Mucosa of descending colon (tissue), 3 donors: ENCODE measurements around the gene TOPBP1. TPM values are rescaled to one million over a fixed set of nuclear protein-coding genes. Genes with fewer than 3 reads are reported as not detected.

Source experiments
- ATAC-seq: fragments of 200-7000 bp; cut with Tn5 transposase; one replicate; pipeline ENCODE4 v1.9.1; 2020; ENCODE audit warnings: mild to moderate bottlenecking, moderate library complexity
- DNase-seq, 3 donors: peaks; one replicate each; pipeline ENCODE4 v3.0.0-alpha.2; 2020
- H3K36me3 ChIP-seq: fragments of 200-600 bp; one replicate; pipeline ENCODE4 v1.8.0; 2021; ENCODE audit warnings: low read depth, mild to moderate bottlenecking
- H3K4me1 ChIP-seq: fragments of 200-600 bp; one replicate; pipeline ENCODE4 v1.8.0; 2021; ENCODE audit warnings: low read depth, mild to moderate bottlenecking
- H3K4me3 ChIP-seq: fragments of 200-600 bp; one replicate; pipeline ENCODE4 v1.8.0; 2021; ENCODE audit warnings: mild to moderate bottlenecking
- H3K9me3 ChIP-seq: fragments of 200-600 bp; one replicate; pipeline ENCODE4 v1.8.0; 2021; ENCODE audit warnings: mild to moderate bottlenecking
- intact Hi-C, 2 donors: fragments of 100-400 bp; cut with DNase I in 1 of 2; cut with micrococcal nuclease in 1 of 2; formaldehyde crosslinking; loops; one replicate each; pipeline versions ENCODE4 v1.11.0 to v1.11.1; 2022; cut with DNase I, micrococcal nuclease
- total RNA-seq, 3 donors: library from RNA; stranded (reverse); fragmentation: NEBNext Ultra II Directional in 2 of 3; extraction: Animal tissue kit (Norgen Biotek cat#: 25700) in 2 of 3; gene quantifications; one replicate each; pipeline versions ENCODE4 v1.2.1 to v1.2.4, GENCODE V29; 2021 to 2023
- TF ChIP-seq, protein P1 (sequence below): fragments of 200-600 bp; IDR thresholded peaks from one replicate; pipeline ENCODE4 v1.8.0; 2022; ENCODE audit warnings: antibody characterized with exemption, mild to moderate bottlenecking
- donor health status: DM: no; HTN: no; CAD: no; lungs with moderate emphysema.
- donor health status: DM: no; HTN: no; CAD: no.
- donor health status: DM: no; HTN: yes; CAD: no.

The TOPBP1 gene
- total RNA-seq, 3 donors from 2014 or later, result 22.8 to 31.7 (median 23.9) TPM

DNA sequence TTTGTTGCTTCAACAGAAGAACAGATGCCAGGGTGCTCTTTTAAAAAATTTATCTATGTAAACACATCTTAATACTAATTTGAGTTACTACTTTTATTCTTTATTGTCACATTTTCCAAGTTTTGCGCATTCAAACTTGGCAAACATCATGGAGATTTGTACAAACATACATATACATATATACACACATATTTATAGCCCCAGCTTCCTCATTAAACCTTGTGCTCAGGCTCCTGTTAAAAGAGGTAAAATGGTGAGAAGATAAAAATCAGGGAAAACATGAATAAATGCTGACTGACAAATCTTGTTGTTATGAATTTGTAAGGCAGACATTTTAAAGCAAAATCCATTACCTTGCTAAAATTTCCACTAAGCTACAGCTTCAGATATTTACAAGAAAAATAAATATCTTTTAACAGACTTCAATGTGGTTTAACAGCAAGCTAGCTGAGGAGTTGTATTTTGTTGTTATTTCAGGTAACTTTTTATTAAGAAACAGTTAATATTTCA lies 61.1 kb downstream of the TOPBP1 start:
- Histone ChIP-seq H3K4me1 (no peaks in the 10 kb centered on the region), H3K36me3 (no peaks in the 10 kb centered on the region), H3K4me3 (no peak overlapping the region), H3K9me3 (no peaks in the 10 kb centered on the region)
- TF ChIP-seq, protein P1, sequence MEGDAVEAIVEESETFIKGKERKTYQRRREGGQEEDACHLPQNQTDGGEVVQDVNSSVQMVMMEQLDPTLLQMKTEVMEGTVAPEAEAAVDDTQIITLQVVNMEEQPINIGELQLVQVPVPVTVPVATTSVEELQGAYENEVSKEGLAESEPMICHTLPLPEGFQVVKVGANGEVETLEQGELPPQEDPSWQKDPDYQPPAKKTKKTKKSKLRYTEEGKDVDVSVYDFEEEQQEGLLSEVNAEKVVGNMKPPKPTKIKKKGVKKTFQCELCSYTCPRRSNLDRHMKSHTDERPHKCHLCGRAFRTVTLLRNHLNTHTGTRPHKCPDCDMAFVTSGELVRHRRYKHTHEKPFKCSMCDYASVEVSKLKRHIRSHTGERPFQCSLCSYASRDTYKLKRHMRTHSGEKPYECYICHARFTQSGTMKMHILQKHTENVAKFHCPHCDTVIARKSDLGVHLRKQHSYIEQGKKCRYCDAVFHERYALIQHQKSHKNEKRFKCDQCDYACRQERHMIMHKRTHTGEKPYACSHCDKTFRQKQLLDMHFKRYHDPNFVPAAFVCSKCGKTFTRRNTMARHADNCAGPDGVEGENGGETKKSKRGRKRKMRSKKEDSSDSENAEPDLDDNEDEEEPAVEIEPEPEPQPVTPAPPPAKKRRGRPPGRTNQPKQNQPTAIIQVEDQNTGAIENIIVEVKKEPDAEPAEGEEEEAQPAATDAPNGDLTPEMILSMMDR, result no peak
- intact Hi-C loops, result no loop called here
- ATAC-seq, result no peak
- DNase-seq, result no peak

DNA sequence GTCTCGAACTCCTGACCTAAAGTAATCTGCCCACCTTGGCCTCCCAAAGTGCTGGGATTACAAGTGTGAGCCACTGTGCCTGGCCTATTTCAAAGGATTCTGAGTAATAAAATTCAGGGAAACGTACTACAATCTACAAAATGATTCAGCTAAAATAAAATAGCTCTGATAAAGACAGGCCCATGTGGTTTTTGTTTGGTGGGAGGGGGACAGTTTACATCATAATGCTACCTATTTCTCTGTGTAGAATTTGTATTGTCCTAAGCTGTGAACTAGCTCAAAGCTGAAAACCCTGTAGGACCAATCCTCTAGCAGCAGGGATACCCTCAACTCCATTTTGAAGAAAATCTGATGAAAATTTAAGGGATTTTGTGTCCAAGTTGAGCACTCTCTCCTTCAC lies 62.5 kb downstream of the TOPBP1 start:
- ATAC-seq, result no peak
- no peaks in the 10 kb centered on the region for H3K36me3 ChIP-seq
- H3K4me1 ChIP-seq, result no peaks in the 10 kb centered on the region
- intact Hi-C loops, result no loop called here
- DNase-seq, result no peak
- no peaks in the 10 kb centered on the region for H3K9me3 ChIP-seq
- H3K4me3 ChIP-seq, result no peak overlapping the region
- TF ChIP-seq, protein P1, result no peak

DNA sequence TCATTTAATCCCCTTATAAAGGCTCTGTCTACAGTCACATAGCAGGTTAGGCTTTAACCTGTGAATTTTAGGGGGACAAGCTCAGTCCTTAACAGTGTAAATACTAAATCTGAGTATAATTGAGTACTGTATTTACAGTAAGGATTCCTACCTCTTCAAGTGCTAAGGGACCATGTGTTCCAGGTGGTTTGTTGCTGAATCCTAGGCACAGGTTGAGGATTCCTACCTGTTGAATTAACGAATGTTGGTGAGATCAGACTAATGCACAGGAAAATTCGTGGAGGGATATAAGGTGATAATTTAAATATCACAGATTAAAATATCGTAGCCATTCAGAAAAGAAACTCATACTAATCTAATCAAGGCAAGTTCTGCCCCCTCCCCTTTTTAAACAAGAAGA lies 63.3 kb downstream of the TOPBP1 start:
- Histone ChIP-seq H3K9me3 (no peaks in the 10 kb centered on the region), H3K36me3 (no peaks in the 10 kb centered on the region), H3K4me1 (no peaks in the 10 kb centered on the region), H3K4me3 (no peak overlapping the region)
- TF ChIP-seq, protein P1, result no peak
- no peak for DNase-seq
- intact Hi-C loops, result no loop called here
- no peak for ATAC-seq

DNA sequence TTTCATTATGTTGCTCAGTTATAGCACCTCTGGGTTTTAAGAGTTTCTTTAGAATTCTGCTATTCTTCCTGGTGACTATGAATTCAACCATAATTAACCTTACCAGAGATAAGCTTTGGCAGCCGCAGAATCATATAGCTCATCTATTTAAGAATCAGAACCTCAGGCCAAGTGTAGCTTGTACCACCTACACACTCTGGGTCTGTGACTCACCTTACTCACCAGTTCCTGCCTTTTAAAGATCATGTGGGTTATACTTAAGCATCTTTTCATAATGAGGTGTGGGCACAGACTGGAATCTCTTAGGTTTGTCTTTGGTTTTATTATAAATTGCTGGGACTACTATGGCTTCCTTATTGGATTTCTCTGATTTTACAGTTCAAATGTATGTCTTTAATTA lies 66.4 kb downstream of the TOPBP1 start:
- intact Hi-C loops, result no loop called here
- no peak for ATAC-seq

GRCh38 chr3:133593243-133593642 lies 68.5 kb downstream of the TOPBP1 start:
- no peak for ATAC-seq

More for the DNA sequence above, 66.4 kb downstream of the TOPBP1 start:
- H3K4me1 ChIP-seq, result no peaks in the 10 kb centered on the region
- no peak overlapping the region for H3K4me3 ChIP-seq
- TF ChIP-seq, protein P1, result no peak
- no peaks in the 10 kb centered on the region for H3K9me3 ChIP-seq
- H3K36me3 ChIP-seq, result no peaks in the 10 kb centered on the region
- no peak for DNase-seq

More at GRCh38 chr3:133593243-133593642, 68.5 kb downstream of the TOPBP1 start:
- Histone ChIP-seq H3K36me3 (no peaks in the 10 kb centered on the region), H3K9me3 (no peaks in the 10 kb centered on the region), H3K4me1 (no peaks in the 10 kb centered on the region), H3K4me3 (no peak overlapping the region)
- TF ChIP-seq, protein P1, result no peak
- no peak for DNase-seq
- intact Hi-C loops, result no loop called here
